Fibroblast of the conjunctiva (primary cell): ENCODE results near the gene ZBTB7A.
"Not testable (repeated sequence)": the region's sequence is repeated elsewhere in the genome, so short reads cannot be mapped to it uniquely, and the experiment has no call there.

ENCODE experiments used
- DNase-seq: peaks from one replicate; pipeline ENCODE4 v3.0.0-alpha.2; 2010; ENCODE audit warnings: low read depth

ZBTB7A gene

DNA sequence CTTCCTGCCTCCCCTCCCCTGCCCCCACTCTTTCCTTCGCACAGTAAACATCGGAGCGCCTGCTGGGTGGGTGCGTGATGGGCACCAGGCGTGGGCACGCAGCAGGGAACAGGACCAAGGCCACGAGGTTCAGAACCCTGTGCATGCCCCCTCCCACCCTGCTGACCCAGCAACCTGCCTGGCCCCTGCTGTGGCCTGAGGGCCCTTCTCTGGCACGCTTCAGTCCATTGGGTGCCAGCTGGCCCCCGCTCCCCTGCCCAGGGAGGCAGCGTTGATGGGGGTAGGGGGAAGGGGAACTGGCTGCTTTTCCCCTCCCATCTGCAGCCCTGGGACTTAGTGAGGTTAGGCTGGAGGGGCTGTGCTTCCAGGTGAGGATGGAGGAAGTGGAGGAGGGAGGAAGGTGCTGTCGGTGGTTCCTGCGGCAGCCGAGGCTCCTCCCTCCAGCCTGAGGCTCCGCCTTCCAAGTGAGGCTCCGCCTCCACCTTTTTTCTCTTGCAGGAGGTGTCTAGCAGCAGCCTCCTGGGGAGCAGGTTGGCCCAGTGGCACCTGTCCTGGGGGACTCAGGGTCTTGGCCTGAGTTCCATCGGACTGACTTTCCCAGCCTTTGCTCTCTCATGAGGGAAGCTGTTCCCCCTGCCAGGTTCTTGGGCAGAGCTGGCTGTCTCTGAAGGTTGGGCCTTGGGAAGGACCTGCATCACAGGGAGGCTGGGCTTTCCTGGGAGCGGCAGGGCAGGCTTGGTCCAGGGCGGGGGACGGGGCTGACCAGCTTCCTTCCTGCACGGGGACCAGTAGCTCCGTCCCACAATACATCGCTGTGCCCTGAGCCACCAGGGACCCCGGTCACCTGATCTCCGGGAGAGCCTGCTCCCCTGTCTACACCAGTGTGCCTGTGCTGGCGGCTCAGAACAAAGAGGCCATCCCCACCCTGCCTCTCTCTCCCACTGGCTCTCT is 51.9 kb downstream of the ZBTB7A start:
- no peak for DNase-seq

GRCh38 chr19:4013886-4014540 is 52.7 kb downstream of the ZBTB7A start:
- no peak for DNase-seq

- no peak for DNase-seq
These were observed 53.6 kb downstream of the ZBTB7A start for GRCh38 chr19:4012975-4013634.

- DNase-seq: no peak
These were observed 54.4 kb downstream of the ZBTB7A start for GRCh38 chr19:4012092-4012974.

DNA sequence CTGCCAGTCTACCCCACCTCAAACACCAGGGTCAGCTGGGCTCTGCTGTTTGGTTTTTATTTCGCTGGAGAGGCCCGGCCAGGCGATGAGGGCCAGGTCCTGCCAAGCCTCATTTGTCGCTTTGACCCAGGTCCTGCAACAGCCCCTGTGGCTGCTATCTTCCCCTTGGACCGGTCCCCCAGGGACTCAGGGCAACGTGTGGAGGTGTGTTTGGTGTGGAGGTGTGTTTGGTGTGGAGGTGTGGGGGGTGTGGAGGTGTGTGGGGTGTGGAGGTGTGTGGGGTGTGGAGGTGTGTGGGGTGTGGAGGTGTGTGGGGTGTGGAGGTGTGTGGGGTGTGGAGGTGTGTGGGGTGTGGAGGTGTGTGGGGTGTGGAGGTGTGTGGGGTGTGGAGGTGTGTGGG is 55.3 kb downstream of the ZBTB7A start:
- not testable (repeated sequence) for DNase-seq

DNA sequence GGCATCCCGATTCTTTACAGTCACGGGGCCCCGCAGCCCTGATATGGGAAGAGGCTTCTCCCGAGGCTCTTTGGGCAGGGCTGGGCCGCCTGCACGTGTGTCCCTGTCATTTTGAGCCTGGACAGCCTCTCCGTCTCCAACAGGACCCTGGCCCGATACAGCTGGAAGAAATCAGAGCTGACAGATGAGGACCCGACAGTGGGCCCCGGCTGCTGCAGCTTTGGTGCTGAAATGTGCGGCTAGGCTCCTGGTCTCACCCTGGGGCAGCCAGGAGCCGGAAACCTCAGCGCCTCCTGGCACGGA is 55.9 kb downstream of the ZBTB7A start:
- no peak for DNase-seq

DNA sequence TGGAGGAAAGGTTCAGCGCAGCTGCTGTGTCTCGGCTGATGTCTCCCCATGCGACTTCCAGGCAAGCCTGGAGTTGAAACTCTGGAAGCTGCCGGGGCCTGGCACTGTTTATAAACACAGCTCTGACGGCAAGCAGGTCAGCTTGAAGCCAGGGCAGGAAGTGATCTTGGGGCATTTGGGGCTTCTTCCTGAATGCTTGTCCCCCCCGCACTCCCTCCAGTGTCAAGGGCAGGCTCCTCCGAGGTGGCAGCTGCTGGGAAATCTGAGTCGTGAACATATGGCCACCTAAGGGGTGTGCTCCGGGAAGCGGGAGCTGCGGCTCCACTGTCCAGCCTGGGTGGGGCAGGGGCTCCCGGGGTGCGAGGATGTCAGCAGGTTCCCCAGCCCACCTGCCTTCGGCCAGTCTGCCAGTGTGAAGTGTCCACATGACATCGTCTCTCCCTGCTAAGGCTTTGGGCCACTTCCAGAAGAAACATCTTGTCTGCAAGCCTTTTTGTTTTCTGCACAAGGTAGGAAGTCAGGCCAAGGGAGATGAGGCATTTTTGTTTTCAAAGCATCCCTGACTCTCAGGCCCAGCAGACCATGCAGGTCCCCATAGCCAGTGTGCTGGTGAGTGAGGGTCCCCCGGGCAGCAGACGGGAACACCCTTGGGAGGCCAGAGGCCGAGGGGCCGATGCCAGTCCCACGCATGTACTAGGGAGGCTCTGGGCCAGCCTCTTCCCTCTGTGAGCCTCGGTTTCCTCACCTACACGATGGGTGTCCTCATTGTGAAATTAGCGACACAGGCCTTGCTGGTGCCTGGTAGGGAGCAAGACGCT is 56.5 kb downstream of the ZBTB7A start:
- DNase-seq: no peak

DNA sequence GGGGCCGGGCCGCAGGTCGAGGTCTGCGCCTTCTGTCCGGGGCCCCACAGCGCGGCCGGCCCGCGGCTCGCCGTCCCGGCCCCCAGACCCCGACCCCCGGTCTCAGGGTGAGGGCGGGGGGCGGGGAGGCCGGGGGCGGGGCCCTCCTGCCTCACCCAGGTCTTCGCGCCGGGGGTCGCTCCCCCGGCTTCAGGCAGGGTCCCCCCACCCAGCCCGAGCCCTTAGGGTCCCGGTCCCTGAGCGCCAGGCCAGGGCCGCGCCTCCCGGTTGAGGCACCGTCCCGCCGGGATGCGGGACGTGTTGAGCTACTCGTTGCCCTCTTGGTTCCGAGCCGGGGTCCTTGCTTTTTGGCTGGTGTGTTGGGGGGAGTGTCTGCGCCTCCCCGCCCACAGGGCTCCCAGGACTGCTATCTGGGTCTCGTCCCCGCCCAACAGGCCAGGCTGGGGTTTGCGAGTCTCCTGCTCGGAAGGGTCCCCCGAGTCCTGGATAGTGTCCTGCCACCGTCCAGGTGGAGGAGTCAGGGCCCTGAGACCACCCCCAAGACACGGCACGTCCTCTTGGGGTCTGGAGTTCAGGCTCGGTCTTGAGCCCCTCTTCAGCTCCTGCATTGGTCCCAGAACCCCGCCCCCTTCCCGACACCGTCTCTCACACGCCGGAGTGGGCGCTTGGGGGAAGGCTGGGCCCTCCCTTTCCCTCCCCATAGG is 58.7 kb downstream of the ZBTB7A start:
- no peak for DNase-seq

DNA sequence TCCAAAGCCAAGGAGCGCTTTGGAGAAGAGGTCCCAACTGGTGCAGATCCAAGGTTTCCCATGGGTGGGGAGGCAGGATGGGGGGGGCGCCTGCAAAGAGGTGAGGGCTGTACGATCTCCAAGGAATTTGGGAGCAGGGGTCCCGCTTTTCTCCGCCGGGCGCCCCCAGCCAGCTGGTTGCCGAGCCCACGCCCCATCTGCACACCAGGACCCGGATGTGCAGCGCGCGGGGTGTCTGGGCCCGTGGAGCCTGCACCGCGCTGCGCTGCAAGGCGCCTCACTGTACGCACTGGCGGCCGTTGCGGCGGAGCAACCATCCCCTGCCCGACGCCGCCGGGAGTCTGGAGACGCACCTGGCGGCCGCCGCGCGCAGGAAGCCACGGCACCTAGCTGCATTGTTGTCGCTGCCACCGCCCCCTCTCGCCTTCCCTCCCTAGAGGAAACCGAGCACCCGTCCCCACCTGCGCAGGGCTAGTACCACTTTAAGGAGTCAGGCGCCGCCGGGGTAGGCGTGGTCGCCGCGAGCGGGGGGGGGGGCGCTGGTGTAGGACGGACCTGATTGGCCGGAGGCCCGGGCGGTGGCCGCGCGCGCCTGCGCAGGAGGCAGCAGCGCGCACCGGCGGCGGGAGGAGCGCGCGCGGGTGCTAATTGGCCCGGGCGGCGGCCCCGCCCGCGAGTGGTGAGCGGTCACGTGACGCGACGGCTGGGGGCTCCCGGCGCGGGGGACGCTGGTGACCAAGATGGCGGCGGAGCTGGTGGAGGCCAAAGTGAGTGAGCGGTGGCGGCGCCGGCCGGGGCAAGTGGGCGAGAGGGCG is 59.5 kb downstream of the ZBTB7A start, which contains the start of gene PIAS4:
Gene PIAS4 (plus strand): TSS at position 716 of the 815 bp plus-strand sequence. CDS start 25 bp downstream, at position 741.
- DNase-seq: peak; percentile 86

GRCh38 chr19:4005436-4005835 is 61.3 kb downstream of the ZBTB7A start:
- not testable (repeated sequence) for DNase-seq

DNA sequence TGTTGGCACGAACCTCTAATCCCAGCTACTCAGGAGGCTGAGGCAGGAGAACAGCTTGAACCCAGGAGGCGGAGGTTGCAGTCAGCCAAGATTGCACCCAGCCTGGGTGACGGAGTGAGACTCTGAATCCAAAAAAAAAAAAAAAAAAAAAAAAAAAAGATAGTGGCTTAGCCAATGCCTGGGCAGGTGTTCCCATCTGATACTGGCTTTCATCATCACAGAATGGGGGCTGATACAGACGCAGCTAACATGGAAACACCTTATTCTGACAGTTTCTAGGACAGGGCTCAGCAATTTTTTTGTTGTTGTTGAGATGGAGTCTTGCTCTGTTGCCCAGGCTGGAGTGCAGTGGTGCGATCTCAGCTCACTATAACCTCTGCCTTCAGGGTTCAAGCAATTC is 65.9 kb downstream of the ZBTB7A start:
- not testable (repeated sequence) for DNase-seq

- DNase-seq: not testable (repeated sequence)
These were observed 67.9 kb downstream of the ZBTB7A start for GRCh38 chr19:3998667-3999412.

DNA sequence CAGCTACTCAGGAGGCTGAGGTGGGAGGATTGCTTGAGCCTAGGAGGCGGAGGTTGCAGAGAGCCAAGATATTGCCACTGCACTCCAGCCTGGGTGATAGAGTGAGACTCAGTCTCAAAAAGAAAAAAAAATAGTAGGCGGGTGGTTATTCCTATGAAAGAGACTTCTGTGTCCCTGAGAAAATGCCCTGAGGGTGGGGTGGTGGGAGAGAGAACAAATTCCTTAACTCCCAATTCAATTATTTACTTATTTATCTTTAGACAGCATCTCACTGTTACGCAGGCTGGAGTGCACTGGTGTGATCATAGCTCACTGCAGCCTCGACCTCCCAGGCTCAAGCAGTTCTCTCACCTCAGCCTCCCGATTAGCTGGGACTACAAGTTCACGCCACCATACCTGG is 71.1 kb downstream of the ZBTB7A start:
- no peak for DNase-seq
